GOT3 (cell line): ENCODE data around the gene SPATA31C2.
"Not testable (repeated sequence)": the region's sequence is repeated elsewhere in the genome, so short reads cannot be mapped to it uniquely, and the experiment has no call there.

Source experiments
- DNase-seq: peaks from one replicate; lab custom pipeline; 2025; ENCODE audit warnings: mixed read lengths; lab: John Stamatoyannopoulos, UW

The SPATA31C2 gene

DNA sequence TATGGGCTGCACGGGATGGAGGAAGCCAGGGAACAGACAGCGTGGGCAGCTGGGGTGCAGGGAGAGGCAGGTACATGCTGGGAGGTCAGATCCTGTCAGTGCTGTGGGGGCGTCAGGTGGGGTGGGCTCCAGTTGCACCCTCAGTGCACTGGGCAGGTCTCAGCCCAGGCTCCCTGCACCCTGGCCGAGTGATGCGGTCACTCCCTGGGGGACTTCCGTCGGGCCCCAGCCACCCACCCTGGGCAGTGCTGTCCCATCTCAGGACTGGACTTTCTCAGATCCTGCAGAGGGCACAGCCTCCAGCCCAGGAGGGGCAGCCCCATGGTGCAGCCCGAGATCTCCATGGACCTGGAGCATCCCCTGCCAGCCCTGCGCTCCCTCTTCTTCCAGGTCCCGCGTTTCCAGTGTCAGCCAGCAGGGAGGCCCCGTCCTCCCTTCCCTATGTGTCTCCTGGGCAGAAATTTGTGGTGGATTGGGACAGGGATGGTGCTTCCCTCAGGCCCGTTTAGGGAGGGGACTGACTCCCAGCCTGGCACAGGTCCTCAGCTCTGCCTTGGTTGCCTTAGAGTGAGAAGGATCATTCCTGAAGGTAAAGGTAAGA, 10.5 kb downstream of the SPATA31C2 start:
- not testable (repeated sequence) for DNase-seq

DNA sequence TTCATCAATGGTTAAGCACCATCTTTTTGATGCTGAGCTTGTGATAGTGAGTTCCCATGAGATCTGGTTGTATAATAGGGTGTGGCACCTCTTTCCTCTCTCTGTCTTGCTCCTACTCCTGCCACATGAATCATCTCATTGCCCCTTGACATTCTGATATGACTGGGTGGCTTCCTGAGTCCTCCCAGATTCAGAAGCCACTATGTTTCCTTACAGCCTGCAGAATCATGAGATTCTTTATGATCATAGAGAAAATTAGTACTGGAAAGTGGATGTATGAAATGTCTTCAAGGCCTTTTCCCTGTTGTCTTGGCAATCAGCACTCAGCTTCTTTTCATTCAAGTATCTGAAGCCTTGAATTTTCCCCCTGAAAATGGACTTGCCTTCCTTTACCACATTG, 14.9 kb downstream of the SPATA31C2 start:
- DNase-seq = not testable (repeated sequence)

DNA sequence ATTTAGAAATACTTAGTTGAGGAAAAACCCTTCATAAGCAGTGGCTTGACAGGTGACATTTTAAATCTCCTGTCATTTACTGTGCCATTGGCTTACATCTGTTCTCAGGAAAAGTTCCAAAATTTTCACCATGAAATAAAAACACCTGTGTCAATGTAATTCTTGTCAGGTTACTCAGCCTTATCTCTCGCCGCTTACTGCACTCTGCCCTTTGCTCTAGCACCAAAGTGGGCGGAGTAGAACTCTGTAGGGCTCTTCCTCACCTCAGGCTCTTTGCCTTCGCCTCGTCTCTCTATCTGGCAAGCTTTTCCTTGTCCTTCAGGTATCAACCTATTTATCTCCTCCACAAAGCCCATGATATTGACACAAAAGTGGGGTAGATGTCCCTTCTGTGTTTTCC, 20.2 kb downstream of the SPATA31C2 start:
- not testable (repeated sequence) for DNase-seq

DNA sequence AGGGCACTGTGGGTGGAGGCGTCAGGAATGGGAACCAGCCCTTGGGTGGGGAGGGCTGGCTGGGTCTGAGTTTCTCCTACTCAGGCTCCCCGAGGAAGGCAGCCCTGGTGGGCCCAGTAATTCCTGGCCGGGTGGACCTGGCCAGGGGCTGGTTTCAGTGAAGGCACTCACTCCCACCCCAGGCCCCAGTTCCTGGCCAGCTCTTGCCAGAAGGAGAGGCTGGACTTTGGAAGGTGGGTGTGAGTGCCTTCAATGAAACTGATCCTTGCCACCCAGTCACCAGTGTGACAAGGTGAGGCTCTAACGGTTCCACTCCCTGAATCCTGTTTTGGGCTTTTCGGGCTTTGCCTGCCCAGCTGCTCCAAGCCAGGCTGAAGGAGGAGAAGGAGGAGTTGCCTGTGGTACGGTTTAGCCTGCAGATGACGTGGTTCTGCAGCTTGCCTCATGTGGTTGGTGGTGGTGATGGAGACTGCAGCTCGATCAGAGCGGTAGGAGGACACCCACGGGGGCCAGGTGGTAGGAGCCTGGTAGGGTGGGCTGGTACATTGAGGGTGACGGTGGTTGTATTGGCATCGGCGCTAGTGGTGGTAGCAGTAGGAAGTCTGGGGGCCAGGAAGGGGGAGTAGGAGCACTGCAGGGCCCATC, 23.2 kb downstream of the SPATA31C2 start:
- not testable (repeated sequence) for DNase-seq

DNA sequence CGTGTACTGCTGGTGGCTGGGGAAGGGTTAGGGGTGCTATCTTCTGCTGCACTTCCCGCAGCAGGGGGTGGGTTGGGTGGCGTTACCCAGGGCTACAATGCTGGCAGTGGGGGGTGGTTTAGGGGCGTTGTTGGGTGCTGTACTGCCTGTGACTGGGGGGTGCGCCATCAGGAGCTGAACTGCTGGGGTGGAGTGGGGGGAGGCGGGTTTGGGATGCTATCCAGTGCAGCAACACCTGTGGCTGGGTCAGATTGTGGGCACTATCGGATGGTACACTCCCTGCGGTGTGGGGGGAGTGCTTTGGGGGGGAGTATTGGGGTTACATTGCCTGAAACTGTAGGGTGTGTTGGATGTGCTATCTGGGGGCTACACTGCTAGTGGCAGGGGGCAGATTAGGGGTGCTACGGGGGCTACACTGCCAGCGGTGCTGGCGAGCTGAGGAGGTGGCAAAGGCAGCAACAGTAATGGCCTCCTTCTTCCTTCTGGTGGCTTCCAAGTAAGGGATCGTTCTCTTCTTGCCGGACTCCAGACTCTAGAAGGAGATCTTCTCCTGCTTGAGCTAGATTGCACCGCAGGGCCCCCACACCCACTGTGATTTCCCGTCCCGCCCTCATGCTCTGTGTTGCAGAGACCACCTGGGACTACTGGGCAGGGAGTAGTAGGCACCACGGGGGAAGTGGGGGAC, 23.9 kb downstream of the SPATA31C2 start:
- not testable (repeated sequence) for DNase-seq

DNA sequence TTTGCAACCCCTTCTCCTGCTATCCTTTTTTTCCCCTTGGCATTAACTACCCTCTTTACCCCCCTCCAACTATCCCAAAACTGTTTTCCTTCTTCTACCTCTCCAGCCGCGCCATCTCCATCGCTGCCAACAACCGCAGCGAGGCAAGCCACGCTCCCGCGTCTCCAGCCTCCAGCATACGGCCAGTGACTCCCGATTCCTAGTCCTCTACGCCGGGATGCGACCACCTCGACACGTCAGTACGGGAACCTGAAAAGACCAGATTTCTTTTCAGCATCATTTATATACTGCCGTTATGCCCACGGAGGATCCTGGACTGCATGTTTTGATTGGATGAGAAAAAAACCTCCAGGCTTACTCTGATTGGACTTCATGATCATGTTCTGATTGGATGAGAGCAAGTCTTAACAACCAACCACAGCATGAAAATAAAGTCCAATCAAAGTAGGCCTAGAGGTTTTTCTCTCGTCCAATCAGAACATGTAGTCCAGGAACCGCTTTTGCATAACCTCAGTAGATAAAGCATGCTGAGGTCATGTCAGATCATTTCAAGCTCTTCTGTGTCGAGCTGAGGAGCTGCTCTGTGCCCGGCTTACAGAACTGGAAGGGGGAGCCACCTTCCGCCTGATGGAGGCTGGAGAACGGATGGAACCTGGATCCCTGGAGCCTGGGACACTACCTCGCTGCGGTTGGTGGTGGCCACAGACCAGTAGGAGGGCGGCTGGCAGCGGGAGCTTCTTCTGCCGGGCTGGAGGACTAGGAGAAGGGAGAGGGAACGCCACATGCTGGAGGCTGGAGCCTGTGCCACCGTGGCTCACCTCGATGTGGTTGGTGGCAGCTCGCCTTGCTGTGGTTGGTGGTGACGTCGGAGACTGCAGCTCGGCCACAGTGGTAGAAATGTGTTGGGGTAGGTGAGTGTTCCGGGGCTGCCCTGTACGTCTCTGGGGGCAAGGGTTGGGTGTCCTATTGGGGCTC, 24.8 kb downstream of the SPATA31C2 start:
- not testable (repeated sequence) for DNase-seq

DNA sequence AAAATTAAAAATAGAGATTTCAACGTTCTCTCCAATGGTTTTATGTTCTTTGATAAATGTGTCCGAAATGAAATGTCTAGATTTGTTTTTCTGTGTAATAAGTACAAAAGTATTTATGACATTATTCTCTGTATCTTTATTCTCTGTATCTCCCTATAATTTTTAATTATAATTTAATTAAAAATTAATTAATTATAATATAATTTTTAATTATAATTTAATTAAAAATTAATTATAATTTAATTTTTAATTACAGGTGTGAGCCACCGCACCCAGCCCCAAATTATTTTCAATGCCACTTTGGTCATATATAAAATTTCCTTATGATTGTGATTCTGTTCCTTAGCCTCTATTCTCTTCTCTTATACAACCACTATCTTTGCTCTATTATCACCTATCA, 28.2 kb downstream of the SPATA31C2 start:
- DNase-seq = no peak

DNA sequence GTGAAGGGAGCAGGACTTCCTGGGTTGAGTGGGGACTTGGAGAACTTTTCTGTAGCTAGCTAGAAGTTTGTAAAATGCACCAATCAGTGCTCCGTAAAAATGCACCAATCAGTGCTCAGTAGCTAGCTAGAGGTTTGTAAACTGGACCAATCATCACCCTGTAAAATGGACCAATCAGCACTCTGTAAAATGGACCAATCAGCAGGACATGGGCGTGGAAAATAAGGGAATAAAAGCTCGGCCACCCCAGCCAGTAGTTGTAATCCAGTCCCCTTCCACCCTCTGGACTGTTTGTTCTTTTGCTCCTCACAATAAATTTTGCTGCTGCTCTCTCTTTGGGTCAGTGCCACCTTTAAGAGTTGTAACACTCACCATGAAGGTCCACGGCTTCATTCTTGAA, 29.5 kb downstream of the SPATA31C2 start:
- DNase-seq = no peak

DNA sequence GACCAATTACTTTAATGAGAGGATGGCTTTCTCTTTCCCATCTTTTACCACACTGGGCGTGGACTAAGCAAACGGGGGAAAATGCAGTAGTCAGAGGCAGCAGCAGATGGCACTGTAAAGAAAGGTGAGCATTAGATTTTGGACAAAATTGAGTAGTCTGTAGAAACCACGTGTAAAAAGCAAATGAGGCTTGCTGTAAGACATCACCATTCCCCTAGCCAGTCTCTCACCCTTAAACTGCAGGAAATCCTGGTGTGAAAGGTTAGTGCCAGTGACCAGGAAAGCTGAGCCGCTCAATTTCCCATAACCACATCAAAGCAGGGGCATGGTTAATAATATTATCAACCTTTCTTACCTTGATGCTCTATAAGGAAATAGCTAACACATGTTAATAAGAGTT, 31.8 kb downstream of the SPATA31C2 start:
- no peak for DNase-seq

DNA sequence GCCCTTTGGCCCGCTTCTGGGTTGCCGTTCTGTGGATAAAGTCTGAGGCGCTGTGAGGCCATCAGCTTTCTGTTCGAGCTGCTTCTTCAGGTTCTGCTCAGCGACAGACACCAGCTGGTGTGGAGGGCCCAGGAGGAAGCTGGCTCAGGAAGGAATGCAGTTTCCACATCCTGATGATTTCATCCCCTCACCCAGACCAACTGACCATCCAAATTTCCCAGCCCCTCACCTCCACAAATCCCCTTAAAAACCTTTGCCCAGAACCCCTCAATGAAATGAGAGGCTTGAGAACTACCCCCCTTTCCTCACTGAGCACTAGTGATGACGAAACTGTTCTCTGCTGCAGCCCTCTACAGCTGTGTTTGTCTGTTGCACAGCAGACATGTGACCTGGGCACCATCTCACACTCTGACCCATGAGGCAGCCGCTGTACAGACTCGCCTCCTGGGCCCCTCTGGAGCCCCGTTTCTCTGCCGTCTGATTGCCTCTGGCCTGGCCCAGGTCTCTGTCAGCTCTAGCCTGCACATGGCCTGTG, 45.4 kb downstream of the SPATA31C2 start:
- no peak for DNase-seq

DNA sequence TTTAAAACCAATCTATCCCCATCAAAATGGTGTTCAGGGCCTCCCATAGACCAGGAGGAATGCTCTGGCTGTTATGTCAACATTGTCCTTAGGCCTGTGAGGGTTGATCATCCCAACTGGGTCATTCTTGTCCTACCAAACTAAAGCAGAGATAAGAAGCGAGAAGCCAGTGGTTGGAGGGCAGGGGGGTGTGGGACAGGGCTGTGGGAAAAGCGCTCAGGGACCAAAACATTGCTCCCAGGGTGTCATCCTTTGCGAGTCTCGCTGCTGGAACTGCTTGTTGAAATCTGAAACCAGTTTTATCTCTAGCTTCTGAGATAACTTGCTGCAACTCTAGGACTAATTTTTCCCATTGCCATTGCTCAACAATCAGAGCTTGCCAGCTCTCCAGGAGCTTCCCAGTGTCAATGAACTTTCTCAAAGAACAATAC, 48.1 kb downstream of the SPATA31C2 start:
- no peak for DNase-seq

DNA sequence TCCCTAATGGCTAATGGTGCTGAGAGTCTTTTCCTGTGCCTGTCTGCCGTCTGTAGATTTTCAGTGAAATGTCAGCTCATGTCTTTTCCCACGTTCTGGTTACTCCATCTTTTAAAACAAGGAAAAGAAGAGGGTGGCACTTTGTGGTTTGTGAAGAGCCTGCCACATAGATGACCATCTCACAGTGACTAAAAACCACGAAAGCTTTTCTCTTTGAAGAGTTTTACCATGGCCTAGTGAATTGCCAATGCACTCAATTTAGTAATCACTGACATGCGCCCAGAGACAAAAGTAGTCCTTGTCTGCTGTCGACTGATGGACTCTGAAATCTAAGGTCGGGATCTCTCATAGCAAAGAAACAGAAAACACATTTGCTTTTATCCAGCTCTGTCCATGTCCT, 50.4 kb downstream of the SPATA31C2 start:
- no peak for DNase-seq

DNA sequence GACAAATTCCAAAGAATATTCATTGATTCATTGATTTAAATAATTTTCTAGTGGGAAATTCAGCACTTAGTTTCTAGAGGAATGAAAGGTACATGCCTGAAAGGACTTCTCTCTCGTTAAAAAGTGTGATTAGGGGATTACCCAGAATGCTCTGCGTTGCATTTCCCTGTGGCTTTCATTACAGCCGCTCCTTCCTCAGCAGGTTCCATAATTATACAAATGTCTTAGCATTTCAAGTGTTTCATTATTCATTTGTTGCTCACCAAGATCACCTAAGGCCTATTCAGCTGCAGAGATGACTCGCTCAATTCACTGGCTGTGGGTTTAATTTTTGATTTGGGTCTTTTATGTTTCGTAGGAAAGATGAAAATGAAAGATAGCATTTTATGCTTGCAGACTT, 52.8 kb downstream of the SPATA31C2 start:
- DNase-seq = no peak

DNA sequence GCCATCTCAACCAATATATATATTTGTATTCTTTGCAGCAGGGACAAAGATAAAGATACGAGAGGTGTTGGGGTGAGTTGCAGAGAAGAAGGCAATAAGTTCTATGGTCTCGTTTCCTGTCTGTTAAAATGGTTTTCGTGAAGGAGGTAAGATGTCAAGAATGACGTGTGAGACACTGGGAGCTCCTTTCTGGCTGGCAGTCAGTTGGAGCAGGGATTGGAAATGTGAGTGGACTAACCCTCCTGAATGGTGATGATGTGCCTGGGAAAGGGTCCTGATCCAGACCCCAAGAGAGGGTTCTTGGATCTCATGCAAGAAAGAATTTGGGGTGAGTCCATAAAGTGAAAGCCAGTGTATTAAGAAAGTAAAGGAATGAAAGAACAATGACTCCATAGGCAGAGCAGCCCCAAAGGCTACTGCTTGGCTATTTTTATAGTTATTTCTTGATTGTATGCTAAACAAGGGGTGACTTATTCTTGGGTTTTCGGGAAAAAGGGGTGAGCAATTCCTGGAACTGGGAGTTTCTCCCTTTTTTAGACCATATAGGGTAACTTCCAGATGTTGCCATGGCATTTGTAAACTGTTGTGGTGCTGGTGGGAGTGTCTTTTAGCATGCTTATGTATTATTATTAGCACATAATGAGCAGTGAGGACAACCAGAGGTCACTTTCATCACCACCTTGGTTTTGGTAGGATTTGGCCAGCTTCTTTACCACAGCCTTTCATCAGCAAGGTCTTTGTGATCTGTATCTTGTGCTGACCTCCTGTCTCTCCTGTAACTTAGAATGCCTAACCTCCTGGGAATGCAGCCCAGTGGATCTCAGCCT, 53.7 kb downstream of the SPATA31C2 start:
- DNase-seq = no peak
